HG03521 (cell line): ENCODE results near the gene SEC61A1.

ENCODE experiments used
- ATAC-seq: cut with Tn5 transposase; IDR thresholded peaks from one replicate; pipeline ENCODE4 v1.9.1; 2021; ENCODE audit warnings: mild to moderate bottlenecking, moderate library complexity; ENCODE audit not compliant: unreplicated experiment

Gene SEC61A1

DNA sequence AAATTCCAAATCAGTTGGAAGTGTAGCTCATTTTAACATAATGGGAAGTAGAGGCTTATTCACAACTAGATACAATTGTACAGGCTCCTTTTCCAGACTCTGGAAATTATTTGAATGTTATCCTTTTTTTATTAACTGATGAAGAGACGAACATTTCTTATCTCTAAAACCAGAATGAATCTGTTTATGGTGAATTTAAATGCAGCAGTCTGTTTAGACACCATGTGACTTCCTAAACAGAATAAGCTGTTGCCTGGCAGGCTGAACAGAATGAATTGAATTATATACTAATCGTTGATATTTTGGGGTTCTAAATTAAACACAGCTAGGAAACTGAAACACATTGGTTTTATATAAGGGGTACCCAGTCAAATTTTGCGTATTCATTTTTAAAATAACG, 4.0 kb downstream of the SEC61A1 start:
- ATAC-seq: no peak

DNA sequence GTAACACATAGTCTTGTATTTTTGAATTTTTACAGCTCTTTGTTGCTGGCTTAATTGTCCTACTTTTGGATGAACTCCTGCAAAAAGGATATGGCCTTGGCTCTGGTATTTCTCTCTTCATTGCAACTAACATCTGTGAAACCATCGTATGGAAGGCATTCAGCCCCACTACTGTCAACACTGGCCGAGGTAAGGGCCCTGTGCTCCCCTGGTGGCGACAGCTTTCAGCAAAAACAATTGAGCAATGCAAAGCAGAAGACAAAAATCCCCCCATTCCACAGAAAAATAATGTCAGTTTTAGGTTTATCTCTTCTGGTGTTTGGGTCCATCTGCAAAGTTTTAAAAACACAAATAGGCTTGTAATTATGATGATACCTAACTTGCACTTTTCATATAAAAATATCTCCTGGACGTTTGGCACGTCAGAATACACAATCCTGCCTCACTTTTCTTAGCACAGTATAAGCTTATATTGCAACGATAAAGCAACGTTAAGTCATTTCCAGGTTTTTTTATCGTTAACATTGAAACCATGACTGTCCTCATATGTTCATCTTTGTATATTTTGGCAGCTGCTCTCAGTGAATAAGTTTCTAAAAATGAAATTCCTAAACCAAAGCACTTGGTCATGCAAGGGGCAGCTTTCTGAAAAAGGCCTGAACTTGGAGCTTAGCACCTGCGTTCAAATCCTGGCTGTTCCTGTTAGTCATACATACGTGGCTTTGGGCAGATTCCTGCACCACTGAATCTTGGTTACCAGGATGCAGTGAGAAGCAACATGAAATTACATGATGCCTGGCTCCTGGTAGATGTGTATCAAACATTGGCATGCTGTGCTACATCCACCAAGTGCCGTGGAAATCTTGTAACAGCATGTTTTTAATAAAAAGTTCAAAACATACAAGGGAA, 8.5 kb downstream of the SEC61A1 start:
- no peak for ATAC-seq

DNA sequence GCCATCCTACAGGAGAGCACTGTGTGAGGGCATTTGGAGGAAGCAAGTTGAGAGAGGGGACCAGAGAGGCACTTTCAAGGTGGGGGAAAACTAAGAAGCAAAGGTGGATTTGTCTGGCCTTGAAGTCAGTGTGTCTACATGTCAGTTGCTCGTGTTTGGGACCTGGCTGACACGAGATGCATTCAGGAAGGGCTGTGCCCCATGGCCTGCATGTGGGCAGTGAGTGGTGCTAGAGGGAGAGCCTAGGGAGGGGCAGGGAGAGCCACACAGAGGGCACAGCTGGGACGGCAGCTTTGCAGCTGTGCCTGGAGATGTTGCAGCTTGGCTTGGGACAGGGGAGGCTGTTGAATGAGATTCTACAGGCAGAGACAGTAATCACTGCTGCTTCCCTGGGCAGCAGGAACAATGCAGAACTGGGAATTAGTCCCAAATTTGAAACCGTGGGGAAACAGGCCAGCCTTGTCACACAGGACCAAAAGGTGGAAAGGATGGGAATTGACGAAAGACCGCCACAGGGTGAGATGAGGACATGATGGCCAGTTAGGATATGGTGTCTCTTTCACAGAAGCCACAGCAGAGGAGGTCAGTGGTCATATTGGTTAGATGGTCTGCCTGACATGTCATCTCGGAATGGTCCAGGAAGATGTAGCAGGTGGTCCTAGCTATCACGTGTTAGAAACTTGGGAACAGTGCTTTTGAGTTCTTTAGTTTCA, 10.0 kb downstream of the SEC61A1 start:
- ATAC-seq: no peak

DNA sequence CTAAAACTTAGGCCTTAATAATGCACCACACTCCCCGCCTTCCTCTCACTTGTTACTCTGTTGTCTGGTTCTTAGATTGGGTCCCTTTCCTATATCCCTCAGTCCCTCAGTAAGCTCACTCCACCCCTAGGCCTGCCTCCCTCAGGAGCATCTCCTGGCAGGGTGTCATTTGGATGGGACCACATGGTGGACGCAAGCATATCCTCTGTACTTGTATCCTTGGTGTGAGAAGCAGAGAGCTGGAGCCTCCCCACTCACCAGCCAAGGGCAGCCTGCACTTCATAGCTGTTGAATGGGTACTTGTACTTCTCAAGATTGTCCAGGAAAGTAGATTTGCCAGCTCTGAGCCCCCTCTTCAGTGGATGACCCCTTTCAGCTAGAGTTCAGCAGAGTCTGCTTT, 11.6 kb downstream of the SEC61A1 start:
- ATAC-seq: no peak

DNA sequence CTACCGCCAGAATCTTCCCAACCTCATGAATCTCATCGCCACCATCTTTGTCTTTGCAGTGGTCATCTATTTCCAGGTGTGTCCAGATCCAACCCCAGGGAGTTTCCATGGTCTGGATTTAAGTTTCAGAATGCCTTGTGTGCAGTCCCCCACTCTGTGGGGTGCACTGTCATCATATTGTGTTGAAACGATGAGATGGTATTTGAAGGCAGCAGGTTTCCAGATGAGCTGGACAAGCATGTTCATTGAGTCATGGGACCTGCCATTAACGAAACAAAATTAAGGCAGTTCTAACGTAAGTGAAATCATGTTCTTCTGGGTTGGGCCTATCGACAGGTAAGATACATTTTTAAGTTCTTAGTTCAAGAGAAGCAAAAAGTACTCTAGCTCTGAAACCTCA, 12.7 kb downstream of the SEC61A1 start:
- no peak for ATAC-seq

DNA sequence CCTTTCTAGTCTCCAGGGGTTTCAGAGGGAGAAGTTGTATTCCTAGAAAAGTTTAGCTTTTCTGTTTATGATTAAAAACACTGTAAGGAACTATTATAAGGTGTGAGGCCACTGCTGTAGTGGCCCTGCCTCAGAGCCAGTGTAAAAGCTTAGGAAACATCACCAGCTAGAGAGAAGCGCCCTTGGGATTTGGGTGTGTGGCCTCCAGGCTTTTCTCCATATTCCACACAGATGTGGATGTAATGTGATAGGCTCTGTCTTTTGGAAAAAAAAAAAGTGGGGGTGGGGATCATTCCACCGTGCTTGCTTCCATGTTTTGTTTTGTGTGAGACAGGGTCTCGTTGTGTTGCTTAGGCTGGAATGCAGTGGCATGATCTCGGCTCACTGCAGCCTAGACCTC, 13.9 kb downstream of the SEC61A1 start:
- ATAC-seq: no peak

DNA sequence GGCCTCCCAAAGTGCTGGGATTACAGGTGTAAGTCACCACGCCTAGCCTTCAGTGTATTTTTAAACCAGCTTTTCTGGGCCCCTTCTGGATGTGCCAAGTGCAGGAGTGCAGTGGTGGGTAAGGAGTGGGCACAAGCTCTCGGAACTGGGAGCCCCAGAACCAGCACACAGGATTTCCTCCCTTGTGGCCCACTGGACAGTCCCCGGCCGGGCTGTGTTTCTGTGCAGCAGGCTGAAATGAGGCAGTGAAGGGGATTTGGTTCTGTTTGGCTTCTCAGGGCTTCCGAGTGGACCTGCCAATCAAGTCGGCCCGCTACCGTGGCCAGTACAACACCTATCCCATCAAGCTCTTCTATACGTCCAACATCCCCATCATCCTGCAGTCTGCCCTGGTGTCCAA, 14.4 kb downstream of the SEC61A1 start:
- ATAC-seq: no peak

DNA sequence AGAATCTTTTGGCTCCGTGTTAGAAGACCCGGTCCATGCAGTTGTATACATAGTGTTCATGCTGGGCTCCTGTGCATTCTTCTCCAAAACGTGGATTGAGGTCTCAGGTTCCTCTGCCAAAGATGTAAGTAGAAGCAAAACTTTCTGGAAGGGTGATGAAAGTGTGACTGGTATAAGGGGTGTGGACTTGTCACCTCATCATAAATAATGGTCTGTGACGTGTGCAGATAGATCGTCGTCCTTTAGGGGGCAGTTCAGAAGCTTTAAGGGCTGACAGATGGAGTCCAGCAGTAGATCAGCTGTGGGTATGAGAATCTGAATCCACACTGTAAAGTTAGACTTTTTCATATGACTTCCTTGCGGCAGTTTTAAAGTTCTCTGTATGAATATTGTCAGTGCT, 15.3 kb downstream of the SEC61A1 start:
- no peak for ATAC-seq

DNA sequence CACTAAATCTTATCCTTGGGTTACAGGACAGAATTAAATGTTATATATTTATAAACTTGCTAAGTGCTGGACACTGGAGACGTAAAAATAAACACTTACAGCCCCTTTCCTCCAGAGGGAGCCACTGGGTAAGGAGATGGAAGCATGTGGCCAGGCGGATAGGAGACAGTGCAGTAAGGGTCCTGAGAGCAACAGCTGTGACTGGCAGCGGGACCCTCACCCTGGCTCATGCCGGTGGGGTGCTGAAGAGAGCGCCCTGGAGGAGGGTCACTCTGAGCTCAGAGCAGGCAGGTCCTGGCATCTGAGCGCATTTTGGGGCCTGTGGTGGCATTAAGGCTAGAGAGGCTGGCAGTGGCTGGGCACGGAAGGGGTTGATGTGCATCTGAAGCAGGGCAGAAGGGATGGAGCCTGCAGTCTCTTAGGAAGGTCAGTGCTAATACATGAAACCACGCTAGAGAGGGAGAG, 16.0 kb downstream of the SEC61A1 start:
- ATAC-seq: no peak

DNA sequence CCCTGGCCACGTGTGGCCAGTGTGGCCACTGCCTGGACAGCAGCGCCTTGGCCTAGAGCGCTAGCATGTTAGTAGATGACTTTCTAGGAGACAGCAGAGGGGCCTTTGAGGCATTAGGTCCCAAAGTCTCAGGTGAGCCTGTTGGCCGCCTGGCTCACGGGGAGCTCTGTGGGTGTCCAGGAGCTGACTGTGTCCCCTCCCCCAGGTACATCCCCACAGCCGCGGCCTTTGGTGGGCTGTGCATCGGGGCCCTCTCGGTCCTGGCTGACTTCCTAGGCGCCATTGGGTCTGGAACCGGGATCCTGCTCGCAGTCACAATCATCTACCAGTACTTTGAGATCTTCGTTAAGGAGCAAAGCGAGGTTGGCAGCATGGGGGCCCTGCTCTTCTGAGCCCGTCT, 17.0 kb downstream of the SEC61A1 start:
- ATAC-seq: no peak

DNA sequence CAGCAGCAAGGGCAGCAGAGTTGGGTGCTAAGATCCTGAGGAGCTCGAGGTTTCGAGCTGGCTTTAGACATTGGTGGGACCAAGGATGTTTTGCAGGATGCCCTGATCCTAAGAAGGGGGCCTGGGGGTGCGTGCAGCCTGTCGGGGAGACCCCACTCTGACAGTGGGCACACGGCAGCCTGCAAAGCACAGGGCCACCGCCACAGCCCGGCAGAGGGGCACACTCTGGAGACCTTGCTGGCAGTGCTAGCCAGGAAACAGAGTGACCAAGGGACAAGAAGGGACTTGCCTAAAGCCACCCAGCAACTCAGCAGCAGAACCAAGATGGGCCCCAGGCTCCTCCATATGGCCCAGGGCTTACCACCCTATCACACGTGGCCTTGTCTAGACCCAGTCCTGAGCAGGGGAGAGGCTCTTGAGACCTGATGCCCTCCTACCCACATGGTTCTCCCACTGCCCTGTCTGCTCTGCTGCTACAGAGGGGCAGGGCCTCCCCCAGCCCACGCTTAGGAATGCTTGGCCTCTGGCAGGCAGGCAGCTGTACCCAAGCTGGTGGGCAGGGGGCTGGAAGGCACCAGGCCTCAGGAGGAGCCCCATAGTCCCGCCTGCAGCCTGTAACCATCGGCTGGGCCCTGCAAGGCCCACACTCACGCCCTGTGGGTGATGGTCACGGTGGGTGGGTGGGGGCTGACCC, 18.8 kb downstream of the SEC61A1 start:
- no peak for ATAC-seq

DNA sequence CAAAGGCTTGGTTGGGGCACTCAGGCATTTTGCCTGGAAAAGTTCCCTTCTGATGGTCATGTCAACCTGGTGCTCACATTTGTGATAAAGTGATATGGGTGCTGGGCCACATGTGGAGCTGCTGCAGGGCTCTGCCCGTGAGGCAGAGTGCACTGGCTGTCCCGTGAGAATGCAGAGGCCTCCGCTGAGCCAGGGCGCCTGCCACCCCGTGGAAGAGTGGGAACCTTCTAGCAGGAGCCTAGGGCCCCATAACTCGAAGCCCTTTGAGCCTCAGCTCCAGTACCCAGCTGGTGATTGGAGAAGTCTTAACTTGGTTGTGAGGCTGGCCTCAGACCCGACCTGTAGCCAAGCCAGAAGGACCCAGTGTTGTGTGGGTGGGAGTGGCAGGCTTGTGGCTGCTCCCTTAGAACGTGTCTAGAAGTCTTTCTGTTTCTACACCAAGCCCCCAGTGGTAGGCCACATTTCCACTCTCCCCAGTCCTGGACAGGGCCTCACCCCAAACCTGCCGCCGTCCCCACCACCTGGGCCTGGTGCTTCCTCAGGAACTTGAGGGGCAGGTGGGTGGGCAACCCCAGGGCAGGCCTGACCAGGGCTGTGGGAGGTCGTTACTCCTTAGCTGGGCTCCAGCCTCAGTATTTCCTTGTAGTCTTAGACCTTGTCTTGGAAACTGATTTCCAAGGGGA, 19.7 kb downstream of the SEC61A1 start:
- no peak for ATAC-seq

DNA sequence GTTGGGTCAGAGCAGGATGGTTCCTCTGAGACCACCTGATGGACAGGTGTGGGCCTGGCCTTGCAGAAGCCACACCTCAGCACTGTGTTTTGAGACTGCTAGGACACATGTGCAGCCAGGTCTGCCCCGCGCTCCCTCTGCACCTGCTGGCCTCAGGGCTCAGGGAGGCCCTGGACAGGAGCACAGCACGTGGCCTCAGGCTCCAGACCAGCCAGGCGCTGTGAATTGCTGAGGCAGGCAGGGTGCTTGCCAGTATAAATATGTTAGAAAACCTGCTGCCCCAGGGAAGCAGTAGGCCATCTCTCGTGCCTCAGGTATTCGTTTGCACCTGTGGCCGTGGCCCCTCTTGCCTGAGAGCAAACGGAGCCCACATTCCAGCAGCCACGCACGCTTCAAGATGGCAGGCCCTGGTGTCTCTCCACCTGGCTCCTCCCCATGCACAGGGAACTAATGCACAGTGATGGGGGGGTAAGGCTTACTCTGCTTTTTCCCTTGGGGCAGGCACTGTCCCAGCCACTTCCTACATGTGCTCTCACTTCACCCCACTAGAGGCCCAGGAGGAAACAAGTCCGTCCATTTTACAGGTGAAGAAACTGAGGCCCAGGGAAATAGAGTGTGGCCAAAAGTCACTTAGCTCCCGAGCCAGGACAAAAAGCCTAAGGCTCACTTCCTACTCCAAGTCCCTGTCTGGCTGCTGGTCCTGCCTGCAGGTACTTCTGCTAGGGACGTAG, 20.4 kb downstream of the SEC61A1 start:
- ATAC-seq: no peak

DNA sequence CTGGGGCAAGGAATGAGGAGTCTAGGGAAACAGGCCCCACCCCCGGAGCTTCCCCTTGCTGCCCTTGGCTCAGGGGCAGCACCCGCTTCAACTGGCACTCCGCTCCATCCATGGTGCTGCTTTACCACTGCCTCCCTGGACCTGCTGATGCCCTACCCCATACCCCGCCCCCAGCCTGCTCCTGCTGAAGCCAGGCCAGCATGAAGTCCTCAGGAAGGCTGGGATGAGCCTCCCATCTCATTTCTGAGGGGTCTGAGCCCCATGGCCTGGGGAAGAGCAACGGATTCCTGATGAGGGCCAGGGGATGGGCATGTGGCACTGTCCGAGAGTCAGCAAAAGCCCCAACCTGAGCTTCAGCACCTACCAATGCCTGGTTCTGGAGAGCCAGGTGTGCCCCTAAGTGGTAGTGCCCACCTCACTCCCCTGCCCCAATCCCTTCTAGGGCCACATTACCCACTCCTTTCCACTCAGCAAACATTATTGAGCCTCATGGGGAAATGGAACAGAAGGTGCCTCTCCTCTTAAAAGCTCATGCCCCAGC, 21.0 kb downstream of the SEC61A1 start:
- no peak for ATAC-seq

DNA sequence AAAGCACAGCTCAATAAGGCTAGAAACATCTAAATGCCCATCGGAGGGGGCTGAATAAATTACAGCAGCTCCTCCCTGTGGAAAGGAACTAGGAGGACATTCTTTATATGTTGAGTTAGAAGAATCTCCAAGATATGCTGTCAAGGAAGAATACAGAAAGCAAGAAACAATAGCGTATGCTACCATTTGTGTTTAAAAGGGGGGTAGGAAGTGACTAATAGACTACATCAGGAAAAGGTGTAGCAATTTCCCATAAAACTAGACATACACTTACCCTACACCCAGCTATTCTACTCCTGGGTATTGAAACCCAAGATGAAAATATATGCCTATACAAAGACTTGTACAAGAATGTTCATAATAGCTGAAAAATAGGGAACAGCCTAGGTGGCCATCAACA, 21.6 kb downstream of the SEC61A1 start:
- no peak for ATAC-seq

DNA sequence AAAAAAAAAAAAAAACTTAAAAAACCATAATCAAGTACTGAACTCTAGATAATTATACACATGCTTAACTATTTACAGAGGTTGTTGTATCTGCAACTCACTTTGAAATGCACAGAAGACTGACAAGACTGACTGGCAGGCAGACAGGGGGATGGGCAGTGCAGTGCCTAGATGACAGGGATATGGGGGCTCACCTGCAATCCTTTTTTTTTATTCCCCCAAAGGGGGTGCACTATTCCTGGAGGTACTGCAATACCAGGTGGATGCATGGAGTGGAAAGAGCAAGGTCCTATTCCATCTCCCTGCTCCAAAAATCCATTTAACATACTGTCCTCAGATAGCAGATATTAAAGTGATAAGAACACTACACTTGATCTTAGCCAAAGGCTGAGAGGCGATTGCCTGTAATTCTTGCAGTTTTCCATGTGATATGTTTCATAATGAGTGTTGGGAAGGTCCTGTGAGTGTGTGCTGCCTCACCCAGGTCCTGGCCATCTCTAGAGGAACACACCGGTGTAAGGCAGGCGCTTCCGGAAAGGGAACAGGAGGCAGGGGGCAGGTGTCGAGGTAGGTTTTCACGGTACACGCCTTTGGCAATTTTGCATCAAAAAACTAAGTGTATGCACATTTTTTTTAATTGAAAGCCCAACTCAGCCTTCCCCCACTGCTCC, 22.7 kb downstream of the SEC61A1 start:
- no peak for ATAC-seq

DNA sequence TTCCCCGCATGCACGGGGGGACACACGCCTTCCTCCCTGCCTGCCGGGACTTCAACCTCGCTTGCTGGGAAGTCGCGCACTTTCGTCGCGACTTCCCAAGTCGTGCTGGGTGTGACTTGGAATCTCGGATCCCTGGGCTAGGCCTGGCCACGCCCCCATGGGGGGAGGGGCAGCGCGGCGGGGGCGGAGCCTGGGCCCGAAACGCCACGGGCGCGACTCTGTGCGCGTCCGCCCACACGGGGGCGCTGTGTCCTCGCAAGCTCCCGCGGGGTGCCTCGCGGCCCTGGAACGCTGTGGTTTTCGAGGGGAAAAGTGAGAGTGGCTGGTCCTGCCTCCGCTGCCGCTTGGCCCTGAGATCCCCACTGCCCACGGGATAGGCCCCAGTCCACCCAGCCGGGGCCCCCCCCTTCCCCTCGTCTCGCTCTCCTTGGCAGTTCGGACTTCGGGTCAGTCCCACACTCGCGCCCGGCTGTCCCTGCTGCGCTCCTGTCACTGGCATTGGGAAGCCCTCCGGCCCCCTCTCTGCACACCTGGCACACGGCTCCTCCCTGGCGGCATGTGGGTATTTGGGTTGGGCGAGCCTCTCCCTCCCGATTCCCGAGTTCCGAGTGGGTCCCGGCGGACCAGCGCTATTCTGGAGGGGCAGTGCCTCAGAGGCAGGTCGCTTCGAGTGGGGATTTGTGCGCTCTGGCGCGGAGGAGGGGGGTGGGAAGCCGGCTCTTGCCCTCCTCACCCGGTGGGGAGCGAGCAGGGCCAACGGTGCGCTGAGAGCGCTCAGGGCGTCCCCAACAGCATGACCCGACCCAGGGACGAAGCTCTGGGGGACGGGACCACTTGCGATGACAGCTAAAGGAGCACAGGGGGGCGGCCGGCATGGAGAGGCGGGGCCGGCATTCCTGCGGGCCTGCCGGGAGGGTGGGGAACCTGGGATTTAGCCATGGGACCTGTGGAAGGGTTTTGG, 23.6 kb downstream of the SEC61A1 start:
- peak; percentile 55 for ATAC-seq

DNA sequence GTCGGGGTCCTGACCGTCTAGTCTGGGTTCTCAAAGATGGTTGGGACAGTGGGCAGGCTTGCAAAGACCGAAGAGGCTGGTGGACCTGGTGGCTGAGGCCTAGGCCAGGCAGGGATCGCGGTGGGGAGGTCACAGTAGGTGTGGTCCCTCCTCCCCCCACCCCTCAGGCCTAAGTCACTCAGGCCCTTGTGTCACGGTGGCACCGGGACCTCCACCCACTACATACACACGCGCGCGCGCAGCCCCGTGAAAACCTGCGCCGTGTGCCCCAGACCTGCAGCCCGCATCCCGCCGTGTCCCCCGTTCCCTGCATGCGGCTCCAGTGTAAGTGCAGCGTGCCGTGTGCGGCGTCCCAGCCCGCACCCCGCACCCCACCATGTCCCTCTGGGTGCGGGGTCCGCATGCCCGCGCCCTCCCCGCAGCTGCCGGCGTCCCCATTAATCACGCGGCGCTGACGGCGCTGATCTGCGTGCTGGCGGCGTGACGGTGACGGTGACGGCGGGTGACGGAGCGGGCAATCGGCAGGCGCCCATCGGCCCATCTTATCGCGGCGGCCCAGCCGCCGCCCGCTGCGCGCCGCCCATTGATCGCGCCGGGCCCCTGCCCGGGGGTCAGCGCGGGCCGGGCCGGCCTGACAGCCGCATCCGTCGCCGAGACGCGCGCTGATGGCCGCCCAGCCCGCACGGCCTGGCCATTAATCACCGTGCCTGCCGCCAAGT, 24.4 kb downstream of the SEC61A1 start:
- no peak for ATAC-seq
